GM21717 (cell line): ENCODE measurements around the gene SEMA3D.
"Not testable (repeated sequence)": the region's sequence is repeated elsewhere in the genome, so short reads cannot be mapped to it uniquely, and the experiment has no call there.

Experiments
- ATAC-seq: cut with Tn5 transposase; IDR thresholded peaks from one replicate; pipeline ENCODE4 v1.9.1; 2021; ENCODE audit warnings: mild to moderate bottlenecking, moderate library complexity; ENCODE audit not compliant: unreplicated experiment

Gene SEMA3D

GRCh38 chr7:85000735-85001350, 186.0 kb downstream of the SEMA3D start:
- ATAC-seq = no peak

DNA sequence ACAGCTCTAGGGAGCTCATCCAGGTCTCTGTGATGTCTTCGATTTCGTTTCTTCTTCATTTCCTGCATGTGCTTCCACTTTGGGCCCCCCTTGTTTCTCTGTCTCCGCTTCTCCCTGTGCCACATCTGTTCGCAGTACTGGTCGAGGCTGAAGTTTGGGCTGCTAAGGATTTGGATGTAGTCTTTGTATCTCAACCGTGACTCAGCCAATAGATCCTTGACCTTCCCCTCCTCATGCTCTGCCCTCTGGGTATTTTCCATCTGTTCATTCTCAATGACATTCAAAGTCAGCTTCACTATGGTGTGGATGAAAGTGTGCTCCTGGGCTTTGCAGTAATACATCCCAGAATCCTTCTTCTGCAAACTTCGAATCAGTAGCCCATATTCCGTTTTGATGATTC, 187.4 kb downstream of the SEMA3D start:
- no peak for ATAC-seq

GRCh38 chr7:84998665-84999064, 188.2 kb downstream of the SEMA3D start:
- ATAC-seq = no peak

- no peak for ATAC-seq
Measured at GRCh38 chr7:84997626-84998025, 189.2 kb downstream of the SEMA3D start.

- ATAC-seq = not testable (repeated sequence)
Measured at GRCh38 chr7:84992954-84993353, 193.9 kb downstream of the SEMA3D start.

GRCh38 chr7:84985073-84985784, 201.6 kb downstream of the SEMA3D start:
- ATAC-seq = no peak

DNA sequence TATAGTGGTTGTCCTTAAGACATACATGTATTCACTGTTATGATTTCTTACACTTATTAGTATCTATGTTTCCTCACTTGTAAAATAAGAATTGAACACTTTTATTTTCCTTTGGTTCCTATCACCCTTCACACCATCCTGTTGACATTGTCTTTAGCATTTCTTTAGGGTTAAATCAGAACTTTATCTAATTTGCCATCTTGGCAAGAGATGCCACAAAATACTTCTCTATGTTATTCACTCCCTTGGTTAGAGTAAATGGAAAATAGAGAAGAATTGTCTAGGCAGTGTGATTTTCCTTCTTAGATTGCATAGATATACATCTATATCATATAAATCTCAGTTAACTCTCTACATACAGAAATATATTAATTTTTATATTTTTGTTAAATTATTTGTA, 204.7 kb downstream of the SEMA3D start:
- ATAC-seq = no peak

DNA sequence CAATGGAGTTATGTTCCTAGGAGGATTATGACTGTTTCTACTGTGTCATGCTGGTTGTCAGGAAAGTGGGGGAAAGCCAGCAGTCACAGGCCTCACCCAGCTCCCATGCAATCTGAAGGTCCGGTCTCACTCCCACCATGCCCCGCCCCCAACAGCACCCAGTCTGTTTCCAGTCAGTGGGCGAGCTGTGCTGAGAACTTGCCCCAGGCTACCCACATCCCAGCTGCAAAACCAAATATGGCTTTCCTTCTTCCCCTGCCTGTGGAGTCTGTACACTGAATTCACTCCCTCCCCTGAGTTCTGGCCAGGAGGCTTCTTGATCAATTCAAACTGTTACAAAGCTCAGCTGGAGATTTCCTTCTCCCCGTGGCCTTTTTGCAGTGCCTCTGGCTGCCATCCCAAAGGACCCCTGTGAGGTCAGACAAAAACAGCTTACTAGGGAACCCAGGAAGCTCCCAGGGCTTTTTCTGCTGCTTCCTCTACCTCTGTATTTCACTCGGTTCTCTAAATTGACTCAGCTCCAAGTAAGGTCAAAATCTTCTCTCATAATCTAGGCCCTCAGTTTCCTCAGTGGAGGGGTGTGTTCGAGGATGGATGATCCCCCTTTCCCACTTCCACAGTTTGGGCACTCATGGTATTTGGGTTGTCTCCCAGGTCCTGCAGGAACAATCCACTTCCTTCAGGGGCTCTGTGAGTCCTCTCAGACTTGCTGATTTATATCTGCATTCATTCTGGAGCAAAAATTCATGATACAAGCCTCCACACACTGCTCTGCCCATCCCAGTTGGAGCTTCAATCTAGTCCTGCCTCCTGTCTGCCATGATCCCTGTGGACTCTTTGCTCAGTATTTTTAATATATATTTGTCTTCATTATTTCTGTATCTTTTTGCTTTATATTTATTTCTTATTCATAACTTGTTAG, 205.5 kb downstream of the SEMA3D start:
- no peak for ATAC-seq

DNA sequence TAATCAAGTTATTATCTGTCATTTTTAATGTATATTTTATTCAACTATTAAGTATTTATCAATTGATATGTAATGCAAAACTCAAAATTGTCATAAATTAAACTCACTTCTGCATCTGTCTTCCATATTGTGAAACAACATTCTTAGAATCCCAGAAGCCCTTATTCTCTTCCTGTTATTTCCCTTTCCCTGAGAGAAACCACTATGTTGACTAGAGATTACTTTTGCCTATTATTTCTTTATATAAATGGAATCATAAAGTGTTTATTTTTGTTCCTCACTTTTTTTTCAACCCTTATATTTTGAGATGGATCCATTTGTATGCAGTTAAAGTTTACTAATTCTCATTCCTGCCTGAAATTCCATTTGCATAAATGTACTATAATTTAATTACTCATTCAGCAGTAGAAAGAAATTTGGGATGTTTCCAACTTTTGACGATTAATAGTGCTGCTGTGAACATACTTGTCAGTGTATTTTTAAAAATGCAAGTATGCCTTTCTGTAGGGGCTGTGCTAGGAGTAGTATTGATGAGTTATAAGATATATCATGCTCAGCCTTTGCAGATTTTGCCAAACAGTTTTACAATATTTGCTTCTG, 211.2 kb downstream of the SEMA3D start:
- ATAC-seq = no peak

DNA sequence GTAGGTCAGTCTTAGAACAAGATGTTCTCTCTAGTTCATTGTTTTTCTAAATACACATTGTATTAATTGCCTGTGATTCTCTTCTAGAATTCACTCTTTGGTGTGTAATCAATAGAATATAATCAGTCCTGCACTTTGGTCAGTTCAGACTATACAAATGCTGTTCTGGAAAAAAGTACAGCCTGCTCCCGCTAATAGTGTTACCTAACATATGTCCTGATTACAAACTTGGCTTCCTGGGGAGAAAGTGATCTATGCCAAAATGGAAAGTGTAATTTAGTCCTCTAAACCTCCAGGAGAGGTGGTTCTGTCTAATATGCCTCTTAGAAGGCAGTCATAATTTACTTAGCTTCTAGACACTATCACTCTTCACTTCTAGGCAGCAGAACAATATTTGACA, 215.5 kb downstream of the SEMA3D start:
- no peak for ATAC-seq

- ATAC-seq = no peak
Measured at GRCh38 chr7:84970670-84971069, 216.2 kb downstream of the SEMA3D start.

DNA sequence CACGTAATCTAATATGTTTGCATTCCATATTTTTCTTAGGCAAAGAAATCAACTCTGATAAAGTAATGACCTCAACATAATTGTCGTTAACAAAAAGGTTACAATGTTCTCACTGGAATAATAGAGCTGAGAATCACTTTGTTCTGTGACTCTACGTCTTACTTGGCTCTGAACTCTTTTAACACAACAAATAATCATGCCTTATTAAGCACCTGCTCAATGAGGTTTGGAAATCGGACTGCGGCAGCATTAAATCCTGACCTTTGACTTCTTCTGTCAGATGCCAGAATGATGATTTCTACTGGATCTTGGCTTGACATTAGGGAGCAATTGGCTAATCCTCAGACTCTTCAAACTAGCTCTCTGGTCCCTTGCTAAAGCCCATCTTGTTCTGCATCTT, 233.6 kb downstream of the SEMA3D start:
- no peak for ATAC-seq

DNA sequence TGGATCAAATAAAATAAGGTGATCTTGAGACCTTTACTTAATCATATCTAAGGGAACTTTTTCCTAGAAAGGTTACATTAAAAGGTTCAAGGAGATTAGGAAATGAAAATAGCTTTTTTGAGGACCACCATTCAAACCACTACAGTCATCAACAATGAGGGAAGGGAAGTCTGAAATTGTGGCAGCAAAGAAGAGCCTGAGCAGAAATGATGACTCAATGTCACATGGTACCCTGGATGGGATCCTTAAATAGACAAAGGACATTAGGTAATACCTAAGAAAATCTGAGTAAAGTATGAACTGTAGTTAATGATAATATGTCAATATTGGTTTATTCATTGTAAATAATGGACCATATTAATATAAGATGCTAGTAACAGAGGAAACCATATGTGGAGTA, 236.0 kb downstream of the SEMA3D start:
- no peak for ATAC-seq

GRCh38 chr7:84949501-84949900, 237.4 kb downstream of the SEMA3D start:
- ATAC-seq = no peak

GRCh38 chr7:84949067-84949466, 237.8 kb downstream of the SEMA3D start:
- ATAC-seq = no peak

- ATAC-seq = no peak
Measured at GRCh38 chr7:84948634-84949033, 238.2 kb downstream of the SEMA3D start.

DNA sequence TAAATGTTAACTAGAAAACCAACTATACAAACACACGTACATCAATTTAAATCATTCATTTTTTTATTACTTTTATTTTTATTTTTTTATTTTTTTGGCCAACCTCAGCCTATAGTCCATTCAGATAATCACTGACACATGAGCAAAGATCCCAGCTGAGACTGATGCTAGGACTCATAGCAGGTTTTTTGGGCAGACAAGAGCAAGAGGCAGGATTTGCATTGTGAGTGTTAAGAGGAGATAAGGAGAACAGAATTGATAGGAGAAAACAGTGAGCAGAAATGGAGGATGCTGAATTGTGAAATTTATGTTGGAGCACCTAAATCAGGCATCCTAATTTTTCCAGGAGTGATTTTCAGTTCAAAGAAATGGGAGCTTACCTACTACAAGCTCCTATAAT, 240.3 kb downstream of the SEMA3D start:
- ATAC-seq = no peak
